Neural cell (in vitro differentiated cells): ENCODE measurements around the gene RABL3. TPM values are rescaled to one million over a fixed set of nuclear protein-coding genes. Genes with fewer than 3 reads are reported as not detected.

ENCODE experiments used
- H2AFZ ChIP-seq: fragments of 200-600, 300-800 bp; sonication (generic), shearing (Covaris generic); 2 replicates; pipeline ENCODE4 v1.6.0; 2014; ENCODE audit warnings: low read depth, mild to moderate bottlenecking, antibody characterized with exemption, low read length, moderate library complexity
- H3F3A ChIP-seq: fragments of 200-600 bp; shearing (Covaris generic); 2 replicates; pipeline ENCODE4 v1.6.1; 2016; ENCODE audit warnings: mild to moderate bottlenecking, moderate library complexity, mixed read lengths, antibody characterized with exemption, low read length; ENCODE audit not compliant: insufficient read depth, poor library complexity, severe bottlenecking
- H3K27ac ChIP-seq: fragments of 200-600, 300-800 bp; sonication (generic), shearing (Covaris generic); 2 replicates; pipeline ENCODE4 v1.5.1; 2014; ENCODE audit warnings: mild to moderate bottlenecking, low read length, moderate library complexity
- H3K27me3 ChIP-seq: fragments of 300-800, 200-600 bp; sonication (generic), shearing (Covaris generic); 2 replicates; pipeline ENCODE4 v1.6.0; 2014; ENCODE audit warnings: mild to moderate bottlenecking, low read depth, low read length, moderate library complexity; ENCODE audit not compliant: insufficient read depth
- H3K36me3 ChIP-seq: fragments of 300-800, 200-600 bp; sonication (generic), shearing (Covaris generic); 2 replicates; pipeline ENCODE4 v1.5.1; 2014; ENCODE audit warnings: mild to moderate bottlenecking, antibody characterized with exemption, low read length, moderate library complexity; ENCODE audit not compliant: insufficient read depth
- H3K4me2 ChIP-seq: fragments of 300-800, 200-600 bp; sonication (generic), shearing (Covaris generic); 2 replicates; pipeline ENCODE4 v1.6.0; 2014; ENCODE audit warnings: mild to moderate bottlenecking, low read length
- H3K4me3 ChIP-seq: fragments of 300-800, 200-600 bp; sonication (generic), shearing (Covaris generic); 2 replicates; pipeline ENCODE4 v1.5.1; 2014; ENCODE audit warnings: mild to moderate bottlenecking, low read length, moderate library complexity
- H3K79me2 ChIP-seq: fragments of 200-600 bp; shearing (Covaris generic); replicated peaks from 2 replicates; pipeline ENCODE4 v1.6.0; 2014; ENCODE audit warnings: mild to moderate bottlenecking, low read length, moderate library complexity; ENCODE audit not compliant: insufficient read depth
- H3K9ac ChIP-seq: fragments of 300-800, 200-600 bp; sonication (generic), shearing (Covaris generic); 2 replicates; pipeline ENCODE4 v1.6.1; 2016; ENCODE audit warnings: mild to moderate bottlenecking, low read length, mixed read lengths
- H3K9me2 ChIP-seq: fragments of 200-600 bp; shearing (Covaris generic); 2 replicates; pipeline ENCODE4 v1.6.1; 2016; ENCODE audit warnings: mild to moderate bottlenecking, low read length, mixed read lengths; ENCODE audit not compliant: insufficient read depth
- H3K9me3 ChIP-seq: fragments of 200-600, 300-800 bp; sonication (generic), shearing (Covaris generic); 2 replicates; pipeline ENCODE4 v1.6.1; 2016; ENCODE audit warnings: mild to moderate bottlenecking, mixed run types, low read length, moderate library complexity, mixed read lengths
- H4K20me1 ChIP-seq: fragments of 200-600 bp; shearing (Covaris generic); 2 replicates; pipeline ENCODE4 v1.6.1; 2016; ENCODE audit warnings: mild to moderate bottlenecking, mixed run types; ENCODE audit not compliant: insufficient read depth
- CTCF ChIP-seq: fragments of 450-650 bp; IDR thresholded peaks from 2 replicates; pipeline ENCODE4 v1.5.1; 2014; ENCODE audit warnings: antibody characterized with exemption, mild to moderate bottlenecking, moderate library complexity; ENCODE audit not compliant: poor library complexity, severe bottlenecking
- EP300 ChIP-seq: fragments of 450-650 bp; conservative IDR thresholded peaks from 2 replicates; pipeline ENCODE4 v1.6.1; 2014; ENCODE audit warnings: antibody characterized with exemption, mild to moderate bottlenecking, moderate library complexity; ENCODE audit not compliant: poor library complexity, severe bottlenecking
- EZH2 ChIP-seq: fragments of 200-600, 300-800 bp; shearing (Covaris generic), sonication (generic); IDR thresholded peaks from 2 replicates; pipeline ENCODE4 v1.6.1; 2014; ENCODE audit warnings: antibody characterized with exemption, low read length, borderline replicate concordance, mild to moderate bottlenecking; ENCODE audit not compliant: insufficient read depth, poor library complexity, severe bottlenecking
- MXI1 ChIP-seq: fragments of 450-650 bp; conservative IDR thresholded peaks from 2 replicates; pipeline ENCODE4 v1.6.1; 2014; ENCODE audit warnings: antibody characterized with exemption, mild to moderate bottlenecking; ENCODE audit not compliant: poor library complexity, severe bottlenecking
- POLR2AphosphoS5 ChIP-seq: IDR thresholded peaks from 2 replicates; pipeline ENCODE4 v1.6.1; 2012
- RAD21 ChIP-seq: fragments of 450-650 bp; conservative IDR thresholded peaks from 2 replicates; pipeline ENCODE4 v1.6.1; 2014; ENCODE audit warnings: antibody characterized with exemption, mild to moderate bottlenecking, moderate library complexity
- REST ChIP-seq: IDR thresholded peaks from 2 replicates; pipeline ENCODE4 v1.6.1; 2012; ENCODE audit warnings: borderline replicate concordance
- SMC3 ChIP-seq: fragments of 450-650 bp; conservative IDR thresholded peaks from 2 replicates; pipeline ENCODE4 v1.6.1; 2014; ENCODE audit warnings: antibody characterized with exemption, mild to moderate bottlenecking, moderate library complexity; ENCODE audit not compliant: poor library complexity
- TAF1 ChIP-seq: IDR thresholded peaks from 2 replicates; pipeline ENCODE4 v1.6.1; 2012; ENCODE audit warnings: low read depth
- polyA plus RNA-seq: library from polyadenylated mRNA; depleted of rRNA; stranded (reverse); fragments of >200 nt; gene quantifications from 2 replicates; pipeline ENCODE4 v1.2.3, GENCODE V29; 2014

RABL3 gene
- polyA plus RNA-seq, 1 donor from 2014 or later: 14.7 TPM

- Histone ChIP-seq H3K4me2 (no peak overlapping the region), H3K36me3 (peaks cover 4% of the 10 kb centered on the region), H3K9me2 (no peaks in the 10 kb centered on the region), H3F3A (no peaks in the 10 kb centered on the region), H3K9me3 (no peaks in the 10 kb centered on the region), H3K27me3 (no peaks in the 10 kb centered on the region), H4K20me1 (no peaks in the 10 kb centered on the region), H2AFZ (no peak overlapping the region), H3K4me3 (no peak overlapping the region), H3K9ac (no peak overlapping the region), H3K27ac (no peak overlapping the region), H3K79me2 (no peaks in the 10 kb centered on the region)
- no peak for TF ChIP-seq SMC3
- TF ChIP-seq EP300: no peak
- no peak for TF ChIP-seq TAF1
- TF ChIP-seq MXI1: no peak
Measured at GRCh38 chr3:120769436-120769835, 27.1 kb upstream of the RABL3 start.

GRCh38 chr3:120767106-120767505 is 24.8 kb upstream of the RABL3 start:
- H3K36me3 ChIP-seq: no peaks in the 10 kb centered on the region
- no peak for TF ChIP-seq RAD21
- no peak for TF ChIP-seq REST
- no peak for TF ChIP-seq TAF1
- no peak for TF ChIP-seq EZH2
- TF ChIP-seq CTCF: no peak
- TF ChIP-seq SMC3: no peak
- TF ChIP-seq MXI1: no peak
- no peak for TF ChIP-seq POLR2AphosphoS5
- no peaks in the 10 kb centered on the region for H3F3A ChIP-seq
- no peaks in the 10 kb centered on the region for H4K20me1 ChIP-seq
- H3K4me2 ChIP-seq: no peak overlapping the region
- no peaks in the 10 kb centered on the region for H3K9me3 ChIP-seq
- no peak overlapping the region for H3K27ac ChIP-seq
- no peak overlapping the region for H2AFZ ChIP-seq
- H3K4me3 ChIP-seq: no peak overlapping the region
- H3K79me2 ChIP-seq: peaks cover 6% of the 10 kb centered on the region
- H3K9me2 ChIP-seq: no peaks in the 10 kb centered on the region
- H3K9ac ChIP-seq: no peak overlapping the region
- no peaks in the 10 kb centered on the region for H3K27me3 ChIP-seq

- Histone ChIP-seq H2AFZ (no peak overlapping the region), H3F3A (no peaks in the 10 kb centered on the region), H3K4me3 (no peak overlapping the region), H3K27me3 (no peaks in the 10 kb centered on the region), H3K79me2 (peaks cover 6% of the 10 kb centered on the region), H3K9me3 (no peaks in the 10 kb centered on the region), H3K27ac (no peak overlapping the region), H3K4me2 (no peak overlapping the region), H3K9me2 (no peaks in the 10 kb centered on the region), H3K36me3 (no peaks in the 10 kb centered on the region), H4K20me1 (no peaks in the 10 kb centered on the region), H3K9ac (no peak overlapping the region)
- TF ChIP-seq REST (no peak), MXI1 (no peak), TAF1 (no peak), POLR2AphosphoS5 (no peak), CTCF (no peak)
Measured at GRCh38 chr3:120766576-120766975, 24.3 kb upstream of the RABL3 start.
